ENCODE measurements around the gene ACOT8.

Gene ACOT8

DNA sequence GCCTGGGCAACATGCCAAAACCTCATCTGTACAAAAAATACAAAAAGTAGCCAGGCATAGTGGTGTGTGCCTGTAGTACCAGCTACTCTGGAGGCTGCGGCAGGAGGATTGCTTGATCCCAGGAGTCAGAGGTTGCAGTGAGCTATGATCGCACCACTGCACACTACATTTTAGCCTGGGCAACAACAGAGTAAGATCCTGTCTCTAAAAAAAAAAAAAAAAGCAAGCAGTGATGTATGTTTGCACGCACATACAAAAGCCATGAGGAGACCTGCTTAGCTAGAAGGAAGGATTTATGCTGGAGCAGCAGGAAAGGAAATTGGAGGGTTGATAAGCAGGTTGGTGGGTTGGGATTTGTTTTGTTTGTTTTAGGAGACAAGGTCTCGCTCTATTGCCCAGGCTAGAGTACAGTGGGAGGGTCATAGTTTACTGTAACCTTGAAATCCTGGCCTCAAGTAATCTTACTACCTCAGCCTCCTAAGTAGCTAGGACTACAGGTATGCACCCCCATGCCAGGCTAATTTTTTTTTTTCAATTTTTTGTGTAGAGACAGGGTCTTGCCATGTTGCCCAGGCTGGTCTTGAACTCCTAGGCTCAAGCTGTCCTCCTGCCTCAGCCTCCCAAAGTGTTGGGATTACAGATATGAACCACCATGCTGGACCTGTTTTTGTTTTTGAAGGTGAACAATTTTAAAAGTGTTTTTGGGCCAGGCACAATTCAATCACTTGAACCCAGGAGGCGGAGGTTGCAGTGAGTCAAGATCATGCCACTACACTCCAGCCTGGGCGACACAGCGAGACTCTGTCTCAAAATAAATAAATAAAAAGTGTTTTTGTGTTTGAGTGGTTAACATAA is 4.3 kb upstream of the ACOT8 start:
- in situ Hi-C loops (cut with HindIII; ENCODE audit: low pct_ligation_motif_present, low pct_unique_long_range_greater_than_20kb, low sequenced_read_pairs): no loop called here
- no peak for DNase-seq

DNA sequence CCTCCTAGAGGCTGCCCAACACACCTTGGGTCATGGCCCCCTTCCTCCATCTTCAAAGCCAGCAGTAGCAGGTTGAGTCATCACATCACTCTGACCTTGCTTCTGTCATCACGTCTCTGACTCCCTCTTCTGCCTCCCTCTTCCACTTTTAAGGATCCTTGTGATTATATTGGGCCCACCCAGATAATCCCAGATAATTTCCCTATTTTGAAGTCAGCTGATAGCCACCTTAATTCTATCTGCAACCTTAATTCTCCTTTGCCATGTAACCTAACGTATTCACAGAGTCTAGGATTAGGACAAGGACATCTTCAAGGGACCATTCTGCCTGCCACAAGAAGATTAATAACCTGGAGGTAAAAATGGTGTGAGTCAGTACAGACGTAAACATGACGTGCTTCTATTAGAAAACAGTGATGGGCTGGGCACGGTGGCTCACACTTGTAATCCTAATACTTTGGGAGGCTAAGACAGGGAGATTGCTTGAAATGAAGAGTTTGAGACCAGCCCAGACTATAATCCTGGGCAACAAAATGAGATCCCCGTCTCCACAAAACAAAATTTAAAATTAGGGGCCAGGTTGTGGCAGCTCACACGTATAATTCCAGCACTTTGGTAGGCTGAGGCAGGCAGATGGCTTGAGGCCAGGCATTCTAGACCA is 3.5 kb upstream of the ACOT8 start:
- no peak for DNase-seq
- in situ Hi-C loops (cut with HindIII; ENCODE audit: low pct_ligation_motif_present, low pct_unique_long_range_greater_than_20kb, low sequenced_read_pairs): no loop called here

DNA sequence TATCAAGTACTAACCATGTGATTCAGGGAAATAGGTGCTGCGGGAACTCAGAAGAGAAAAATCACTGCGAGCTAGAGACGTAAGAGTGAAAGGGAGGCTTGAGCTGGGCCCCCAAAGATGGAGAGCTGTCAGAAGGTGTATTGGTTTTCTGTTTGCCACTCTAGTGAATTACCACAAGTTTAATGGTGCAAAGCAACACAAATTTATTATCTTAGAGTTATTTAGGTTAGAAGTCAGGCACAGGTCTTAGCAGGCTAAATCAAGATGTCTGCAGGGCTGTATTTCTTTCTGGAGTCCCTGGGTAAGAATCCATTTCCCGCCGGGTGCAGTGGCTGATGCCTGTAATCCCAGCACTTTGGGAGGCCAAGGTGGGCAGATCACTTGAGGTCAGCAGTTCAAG is 2.7 kb upstream of the ACOT8 start:
- in situ Hi-C loops (cut with HindIII; ENCODE audit: low pct_ligation_motif_present, low pct_unique_long_range_greater_than_20kb, low sequenced_read_pairs): no loop called here

DNA sequence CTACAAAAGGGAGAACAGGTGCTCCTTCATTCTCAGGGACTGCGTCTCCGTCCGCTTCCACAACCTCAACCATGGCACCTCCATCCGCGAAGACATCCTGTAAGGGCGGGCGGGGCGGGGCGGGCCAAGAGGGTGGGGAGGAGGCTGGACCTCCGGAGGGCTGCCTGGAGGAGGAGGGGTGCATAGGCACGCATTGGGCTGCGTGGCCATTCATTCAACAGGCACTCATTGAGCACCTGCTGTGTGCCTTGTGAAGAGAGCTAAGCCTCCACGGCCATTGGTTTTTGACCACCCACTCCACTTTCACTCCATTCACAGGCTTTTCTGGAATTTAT is 657 bp upstream of the ACOT8 start:
- no peak for DNase-seq
- in situ Hi-C loops (cut with HindIII; ENCODE audit: low pct_ligation_motif_present, low pct_unique_long_range_greater_than_20kb, low sequenced_read_pairs): no loop called here

More for the DNA sequence above, 2.7 kb upstream of the ACOT8 start:
- no peak for DNase-seq

DNA sequence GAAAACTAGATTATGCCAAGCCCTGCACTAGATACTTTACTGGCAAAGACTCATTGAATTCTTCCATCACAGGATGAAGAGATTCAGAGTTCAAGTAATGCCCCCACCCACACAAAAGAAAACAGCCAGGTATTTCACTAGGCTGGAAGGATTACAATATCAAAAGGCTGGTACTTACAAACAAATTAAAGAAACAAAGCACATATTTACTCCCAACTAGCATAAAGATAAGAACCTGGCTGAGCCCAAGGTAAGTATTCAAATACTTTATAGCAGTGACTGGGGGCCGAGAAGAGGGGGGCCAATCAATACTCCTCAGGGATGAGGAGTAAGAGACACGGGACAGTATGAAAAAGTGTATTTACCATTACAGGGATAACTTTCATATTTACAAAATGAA is 3.7 kb downstream of the ACOT8 start:
- in situ Hi-C loops (cut with HindIII; ENCODE audit: low pct_ligation_motif_present, low pct_unique_long_range_greater_than_20kb, low sequenced_read_pairs): no loop called here
- no peak for DNase-seq

DNA sequence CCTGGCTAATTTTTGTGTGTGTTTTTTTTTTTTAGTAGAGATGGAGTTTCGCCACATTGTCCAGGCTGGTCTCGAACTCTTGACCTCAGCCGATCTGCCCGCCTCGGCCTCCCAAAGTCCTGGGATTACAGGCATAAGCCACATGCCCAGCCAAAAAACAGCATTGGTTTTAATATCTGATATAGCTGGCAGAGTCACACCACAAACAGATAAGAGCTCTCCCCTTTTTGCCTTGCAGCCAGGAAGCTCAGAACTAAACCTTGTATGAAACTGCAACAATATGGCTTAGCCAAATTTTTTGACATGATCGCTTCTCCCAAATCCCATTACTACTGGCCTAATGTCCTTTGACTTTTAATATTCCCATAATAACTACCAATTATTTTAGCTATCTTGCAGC is 4.9 kb downstream of the ACOT8 start:
- in situ Hi-C loops (cut with HindIII; ENCODE audit: low pct_ligation_motif_present, low pct_unique_long_range_greater_than_20kb, low sequenced_read_pairs): no loop called here
- no peak for DNase-seq

DNA sequence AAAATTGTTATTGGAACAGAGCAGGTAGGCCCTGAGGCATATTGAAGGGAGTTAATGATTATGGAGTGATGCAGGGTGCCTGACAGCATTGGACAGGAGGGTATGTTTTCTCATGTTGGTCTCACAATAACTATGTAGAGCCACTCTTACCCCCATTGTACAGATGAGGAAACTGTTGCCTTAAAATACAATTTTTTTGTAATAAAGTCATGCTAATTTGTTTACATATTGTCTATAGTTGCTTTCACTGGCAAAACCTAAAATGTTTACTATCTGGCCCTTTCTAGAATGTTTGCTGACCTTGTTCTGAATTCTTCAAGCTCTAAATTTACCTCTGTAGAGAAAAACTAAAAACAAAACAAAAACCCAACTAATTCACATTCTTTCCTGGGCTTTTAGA is 5.7 kb downstream of the ACOT8 start:
- DNase-seq: no peak
- in situ Hi-C loops (cut with HindIII; ENCODE audit: low pct_ligation_motif_present, low pct_unique_long_range_greater_than_20kb, low sequenced_read_pairs): no loop called here

DNA sequence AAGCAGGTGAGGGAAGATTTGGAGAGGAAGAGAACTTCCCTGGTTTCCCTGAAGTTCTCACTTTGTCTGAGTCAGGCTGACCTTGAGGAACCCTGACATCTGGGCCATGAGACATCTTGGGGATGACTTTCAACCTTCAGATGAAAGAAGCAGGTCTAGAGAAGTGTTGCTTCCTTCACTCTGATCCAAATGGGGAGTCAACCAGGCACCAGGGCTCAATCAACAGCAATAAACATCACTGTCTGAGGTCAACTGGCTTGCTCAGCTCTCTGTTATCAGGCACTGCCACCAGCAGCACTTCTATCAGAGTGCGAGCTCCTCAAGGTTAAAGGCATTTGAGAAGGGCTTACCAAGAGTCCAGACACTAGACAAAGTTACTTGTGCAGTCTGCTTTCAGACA is 6.3 kb downstream of the ACOT8 start:
- no peak for DNase-seq

DNA sequence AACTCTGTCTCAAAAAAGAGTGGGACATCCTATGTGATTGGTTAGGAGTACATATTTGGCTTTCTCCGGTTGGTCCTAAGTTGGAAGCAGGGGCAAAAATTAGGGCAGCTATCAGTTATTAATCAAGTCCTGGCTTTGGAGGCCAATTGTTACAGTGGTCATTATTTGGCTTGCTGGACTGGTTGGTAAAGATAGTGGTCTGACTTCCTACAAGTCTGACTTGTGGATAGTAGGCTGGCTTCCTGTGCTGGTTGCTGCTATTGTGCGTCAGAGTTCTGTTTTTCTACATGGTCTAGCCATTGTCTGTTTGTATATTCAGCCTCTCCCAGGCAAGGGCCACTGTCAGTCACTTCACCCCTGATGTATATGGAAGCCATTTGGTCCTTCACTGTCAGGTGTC is 7.0 kb downstream of the ACOT8 start:
- in situ Hi-C loops (cut with HindIII; ENCODE audit: low pct_ligation_motif_present, low pct_unique_long_range_greater_than_20kb, low sequenced_read_pairs): no loop called here
- DNase-seq: no peak

More for the DNA sequence above, 6.3 kb downstream of the ACOT8 start:
- in situ Hi-C loops (cut with HindIII; ENCODE audit: low pct_ligation_motif_present, low pct_unique_long_range_greater_than_20kb, low sequenced_read_pairs): no loop called here

DNA sequence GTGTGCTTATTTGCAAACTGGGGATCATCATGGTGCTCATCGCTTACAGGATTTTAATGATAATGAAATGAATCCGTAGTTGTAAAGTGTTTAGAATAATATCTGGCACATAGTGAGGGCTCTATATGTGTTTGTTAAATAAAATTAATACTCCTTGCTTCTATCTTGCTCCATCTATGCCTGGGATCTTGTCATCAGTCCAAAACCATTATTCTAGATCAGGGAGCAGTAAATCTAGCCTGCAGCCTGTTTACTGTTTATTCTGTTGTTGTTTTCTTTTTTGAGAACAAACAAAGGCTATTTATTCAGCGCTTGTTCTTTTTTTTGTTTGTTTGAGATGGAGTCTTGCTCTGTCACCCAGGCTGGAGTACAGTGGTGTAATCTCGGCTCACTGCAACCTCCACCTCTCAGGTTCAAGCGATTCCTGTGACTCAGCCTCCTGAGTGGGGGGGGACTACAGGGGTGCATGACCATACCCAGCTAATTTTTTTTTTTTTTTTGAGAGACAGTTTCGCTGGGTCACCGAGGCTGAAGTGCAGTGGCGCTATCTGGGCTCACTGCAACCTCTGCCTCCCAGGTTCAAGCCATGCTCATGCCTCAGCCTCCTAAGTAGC is 8.1 kb downstream of the ACOT8 start:
- no peak for DNase-seq
- in situ Hi-C loops (cut with HindIII; ENCODE audit: low pct_ligation_motif_present, low pct_unique_long_range_greater_than_20kb, low sequenced_read_pairs): no loop called here

DNA sequence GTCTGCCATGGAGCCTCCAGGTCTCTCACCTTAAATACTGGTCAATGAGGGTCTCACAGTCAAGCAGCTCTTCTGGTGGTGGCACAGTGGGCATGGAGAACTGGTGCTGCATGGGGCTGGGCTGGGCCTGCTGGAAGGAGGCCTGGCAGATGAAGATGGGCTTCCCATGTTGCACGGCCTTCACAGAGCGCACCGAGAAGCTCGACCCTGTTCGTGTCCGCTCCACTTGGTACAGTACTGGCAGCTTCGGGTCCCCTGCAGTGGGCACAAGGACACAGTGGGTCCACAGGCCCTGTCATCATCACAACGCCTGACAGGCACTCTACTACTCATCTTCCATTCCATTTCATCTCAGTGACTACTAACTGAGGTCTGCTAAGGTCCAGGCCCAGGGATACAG is 8.8 kb downstream of the ACOT8 start:
- DNase-seq: no peak
- in situ Hi-C loops (cut with HindIII; ENCODE audit: low pct_ligation_motif_present, low pct_unique_long_range_greater_than_20kb, low sequenced_read_pairs): no loop called here

DNA sequence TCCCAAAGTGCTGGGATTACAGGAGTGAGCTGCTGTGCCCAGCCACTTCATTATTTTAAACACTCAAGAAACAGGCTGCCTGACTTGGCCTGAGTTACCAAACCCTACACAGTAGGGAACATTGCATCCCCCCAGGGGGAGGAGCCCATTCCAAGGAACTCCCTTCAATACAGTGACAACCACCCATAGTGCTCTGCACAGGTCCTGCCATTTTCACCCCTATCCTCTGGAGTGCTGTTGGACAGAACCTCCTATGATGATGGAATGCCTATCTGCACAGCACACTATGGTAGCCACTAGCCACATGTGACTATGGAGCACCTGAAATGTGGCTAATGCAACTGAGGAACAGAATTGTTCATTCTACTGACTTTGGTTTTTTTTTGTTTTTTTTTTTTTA is 11.7 kb downstream of the ACOT8 start:
- no peak for DNase-seq
- in situ Hi-C loops (cut with HindIII; ENCODE audit: low pct_ligation_motif_present, low pct_unique_long_range_greater_than_20kb, low sequenced_read_pairs): no loop called here

DNA sequence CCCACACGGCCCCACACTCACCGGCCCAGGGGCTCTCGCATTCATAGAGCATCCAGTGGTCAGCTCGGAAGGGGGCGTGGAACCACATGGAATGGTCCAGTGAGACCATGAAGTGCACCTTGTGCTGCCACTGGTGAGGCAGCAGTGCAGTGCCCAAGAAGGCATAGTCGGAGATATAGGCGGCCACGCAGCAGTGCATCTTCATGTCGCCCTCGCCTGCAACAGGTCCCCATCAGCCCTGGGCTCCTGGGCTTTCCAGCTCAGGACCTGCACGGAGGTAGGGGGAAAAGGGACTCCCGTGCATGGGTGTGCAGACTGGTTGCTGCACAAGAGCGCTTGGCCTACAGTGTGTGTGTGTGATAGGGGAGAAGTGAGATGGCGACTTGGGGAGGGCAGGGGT is 13.7 kb downstream of the ACOT8 start:
- in situ Hi-C loops (cut with HindIII; ENCODE audit: low pct_ligation_motif_present, low pct_unique_long_range_greater_than_20kb, low sequenced_read_pairs): no loop called here

DNA sequence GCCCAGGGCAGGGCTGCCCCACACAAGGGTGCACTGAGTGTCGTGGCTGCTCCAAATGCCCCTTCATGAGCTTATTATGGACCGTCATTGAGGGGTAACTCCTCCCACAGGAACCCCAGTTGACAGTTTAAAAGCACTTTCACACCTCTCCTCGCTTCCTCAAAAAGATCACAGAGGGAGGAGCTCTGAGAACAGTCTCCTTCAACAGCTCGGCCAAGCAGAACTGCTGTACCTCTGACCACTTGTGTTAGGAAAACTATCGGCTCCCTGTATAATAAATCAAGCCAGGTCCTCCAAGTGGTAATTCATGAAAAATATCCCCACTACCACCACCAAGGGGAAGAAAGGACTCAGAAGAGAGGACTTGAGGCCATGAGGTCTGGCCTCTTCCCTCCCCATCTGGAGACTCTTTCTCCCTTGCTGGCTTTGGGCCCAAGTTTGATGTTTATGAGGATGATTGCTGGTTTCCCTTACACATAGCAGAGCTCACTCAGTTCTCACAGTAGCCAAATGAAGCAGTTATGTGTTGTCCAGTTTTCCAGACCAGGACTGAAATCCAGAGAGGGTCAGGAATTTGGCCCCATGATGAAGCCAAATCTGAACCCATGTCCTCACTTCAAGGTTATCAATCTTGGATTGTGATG is 14.9 kb downstream of the ACOT8 start:
- in situ Hi-C loops (cut with HindIII; ENCODE audit: low pct_ligation_motif_present, low pct_unique_long_range_greater_than_20kb, low sequenced_read_pairs): no loop called here
- DNase-seq: no peak

More for the DNA sequence above, 13.7 kb downstream of the ACOT8 start:
- no peak for DNase-seq

DNA sequence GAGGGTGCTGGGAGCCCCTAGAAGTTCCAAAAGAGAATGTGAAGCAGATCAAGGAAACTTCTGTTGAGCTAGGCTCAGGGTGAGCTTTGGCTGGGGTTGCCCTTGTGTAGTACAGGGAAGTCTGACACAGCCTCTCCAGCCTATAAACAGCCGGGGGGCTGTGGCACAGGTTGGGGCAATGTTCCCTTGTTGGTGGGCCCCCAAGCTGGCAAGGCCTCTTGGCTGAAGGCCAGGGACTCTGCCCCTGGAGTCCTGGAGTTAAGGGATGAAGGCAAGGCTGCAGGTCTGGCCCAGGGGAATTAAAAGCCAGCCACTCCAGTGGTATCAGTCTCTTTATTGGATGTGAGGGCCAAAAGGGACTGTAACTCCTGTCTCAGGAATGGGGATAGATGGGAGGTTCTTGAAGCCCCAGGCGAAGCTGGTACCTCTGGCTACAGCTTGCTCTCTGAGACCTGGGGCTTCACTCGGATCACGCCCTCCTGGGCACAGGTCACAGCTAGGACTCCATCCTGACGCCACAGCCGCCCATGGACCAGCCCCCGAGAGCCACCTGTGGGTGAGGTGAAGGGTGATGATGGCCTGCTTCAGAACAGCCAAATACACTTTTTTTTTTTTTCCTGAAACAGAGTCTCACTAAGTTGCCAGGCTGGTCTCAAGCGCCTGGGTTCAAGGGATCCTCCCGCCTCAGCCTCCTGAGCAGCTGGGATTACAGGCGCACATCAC is 15.6 kb downstream of the ACOT8 start:
- no peak for DNase-seq
- in situ Hi-C loops (cut with HindIII; ENCODE audit: low pct_ligation_motif_present, low pct_unique_long_range_greater_than_20kb, low sequenced_read_pairs): no loop called here

DNA sequence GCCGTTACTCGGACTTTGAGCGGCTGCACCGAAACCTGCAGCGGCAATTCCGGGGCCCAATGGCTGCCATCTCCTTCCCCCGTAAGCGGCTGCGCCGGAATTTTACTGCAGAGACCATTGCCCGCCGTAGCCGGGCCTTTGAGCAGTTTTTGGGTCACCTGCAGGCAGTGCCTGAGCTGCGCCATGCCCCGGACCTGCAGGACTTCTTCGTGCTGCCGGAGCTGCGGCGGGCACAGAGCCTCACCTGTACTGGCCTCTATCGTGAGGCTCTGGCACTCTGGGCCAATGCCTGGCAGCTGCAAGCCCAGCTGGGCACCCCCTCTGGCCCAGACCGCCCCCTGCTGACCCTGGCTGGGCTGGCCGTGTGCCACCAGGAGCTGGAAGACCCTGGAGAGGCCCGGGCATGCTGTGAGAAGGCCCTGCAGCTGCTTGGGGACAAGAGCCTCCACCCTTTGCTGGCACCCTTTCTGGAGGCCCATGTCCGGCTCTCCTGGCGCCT is 16.4 kb downstream of the ACOT8 start:
- no peak for DNase-seq
- in situ Hi-C loops (cut with HindIII; ENCODE audit: low pct_ligation_motif_present, low pct_unique_long_range_greater_than_20kb, low sequenced_read_pairs): no loop called here

DNA sequence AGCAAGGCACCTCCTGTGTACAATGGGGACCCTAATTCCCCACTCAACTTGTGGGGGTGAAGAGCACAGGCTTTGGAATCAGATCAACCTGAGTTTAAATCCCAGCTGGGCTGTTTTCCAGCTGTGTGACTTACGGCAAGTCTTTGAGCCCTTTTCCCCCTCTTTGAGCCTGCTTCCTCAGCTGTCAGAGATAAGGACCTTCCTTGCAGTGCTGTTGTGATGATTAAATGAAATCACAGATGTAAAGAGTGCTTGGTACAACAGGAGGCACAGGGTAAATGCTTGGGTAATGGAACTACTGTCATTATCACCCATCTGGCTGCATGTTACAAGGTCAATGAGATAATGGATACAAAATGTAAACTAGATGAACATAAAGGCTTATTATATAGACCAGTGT is 20.4 kb downstream of the ACOT8 start:
- in situ Hi-C loops (cut with HindIII; ENCODE audit: low pct_ligation_motif_present, low pct_unique_long_range_greater_than_20kb, low sequenced_read_pairs): no loop called here
- DNase-seq: no peak

DNA sequence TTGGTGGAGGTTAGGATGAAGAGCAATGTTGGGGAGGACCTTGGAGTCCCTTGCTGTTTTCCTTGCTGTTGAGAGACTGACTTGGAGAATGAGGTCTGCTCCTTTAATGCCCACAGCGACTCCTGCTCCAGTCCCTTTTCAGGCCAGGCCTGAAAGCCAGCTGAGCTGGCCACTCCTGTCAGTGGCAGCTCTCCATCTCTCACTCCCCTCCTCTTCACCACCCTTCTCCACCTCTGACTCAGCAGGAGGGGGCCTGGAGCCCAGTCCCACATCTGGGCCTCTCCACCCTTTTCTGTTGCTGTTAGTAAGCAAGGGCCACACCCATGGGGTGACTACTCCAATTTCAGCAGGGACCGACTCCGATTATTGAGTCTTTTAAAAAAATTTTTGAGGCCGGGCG is 21.4 kb downstream of the ACOT8 start:
- DNase-seq: no peak
- in situ Hi-C loops (cut with HindIII; ENCODE audit: low pct_ligation_motif_present, low pct_unique_long_range_greater_than_20kb, low sequenced_read_pairs): no loop called here

DNA sequence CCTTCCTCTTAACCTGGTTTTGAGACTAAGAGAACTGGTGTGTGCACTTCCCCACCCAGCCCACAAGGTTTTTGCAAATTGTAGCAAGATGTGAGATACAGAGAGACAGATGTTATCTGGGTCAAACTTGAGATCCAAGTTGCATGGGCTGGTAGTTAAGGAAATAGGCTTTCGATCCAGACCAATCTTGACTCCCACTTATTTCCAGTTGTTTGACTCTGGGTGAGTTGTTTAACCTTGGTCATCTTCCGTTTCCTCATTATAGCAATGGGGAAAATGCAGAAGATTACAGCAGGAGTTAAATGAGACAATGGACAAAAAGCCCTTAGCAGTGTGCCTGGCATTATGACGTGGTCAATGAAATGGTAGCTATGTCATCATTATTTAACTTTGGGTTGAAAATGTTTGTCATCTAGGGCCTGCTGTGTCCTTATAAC is 21.8 kb downstream of the ACOT8 start:
- DNase-seq: no peak
- in situ Hi-C loops (cut with HindIII; ENCODE audit: low pct_ligation_motif_present, low pct_unique_long_range_greater_than_20kb, low sequenced_read_pairs): no loop called here

Measured in ACHN (cell line).